GM18526 (cell line): ENCODE results near the gene ATG16L2.

Source experiments
- POLR2A ChIP-seq: IDR thresholded peaks from 3 replicates; pipeline ENCODE4 v1.6.1; 2011; ENCODE audit not compliant: insufficient read length; ENCODE audit errors: extremely low read depth

Gene ATG16L2

DNA sequence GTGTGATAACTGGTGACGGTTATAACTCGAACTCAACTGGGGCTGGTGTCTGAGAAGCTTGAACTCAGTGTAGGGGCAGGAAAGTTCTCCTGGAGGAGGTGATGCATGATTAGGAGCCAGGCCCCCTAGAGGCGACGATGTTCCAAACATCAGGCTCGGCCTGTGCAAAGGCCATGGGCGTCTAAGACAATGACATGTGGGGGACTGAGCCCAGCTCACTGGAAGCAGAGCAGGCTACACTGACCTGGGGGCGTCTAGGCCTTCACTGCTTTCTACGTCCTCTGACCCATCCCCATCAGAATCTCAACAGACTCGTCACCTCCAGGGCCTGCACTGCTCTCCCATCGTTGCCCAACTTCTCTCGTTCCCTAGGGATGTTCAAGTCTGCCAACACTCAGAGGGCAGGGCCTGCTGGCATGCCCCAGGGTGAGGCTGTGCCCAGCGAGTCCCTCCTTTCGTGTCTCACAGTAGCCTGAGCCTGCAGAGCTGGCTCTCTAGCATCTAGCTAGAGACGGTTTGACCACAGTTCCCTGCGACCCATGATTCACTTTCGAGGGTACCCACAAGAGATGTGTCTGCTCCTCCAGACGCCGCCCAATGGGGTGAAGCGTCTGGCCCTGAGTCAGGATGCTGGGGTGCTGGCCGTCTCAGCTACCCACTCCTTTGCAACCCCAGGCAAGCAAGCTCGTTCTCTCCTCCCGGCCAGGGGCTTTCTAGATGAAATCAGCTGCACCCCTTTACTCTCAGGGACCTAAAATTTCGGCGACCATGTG is 1.1 kb upstream of the ATG16L2 start:
- peak; percentile 40 for TF ChIP-seq POLR2A

DNA sequence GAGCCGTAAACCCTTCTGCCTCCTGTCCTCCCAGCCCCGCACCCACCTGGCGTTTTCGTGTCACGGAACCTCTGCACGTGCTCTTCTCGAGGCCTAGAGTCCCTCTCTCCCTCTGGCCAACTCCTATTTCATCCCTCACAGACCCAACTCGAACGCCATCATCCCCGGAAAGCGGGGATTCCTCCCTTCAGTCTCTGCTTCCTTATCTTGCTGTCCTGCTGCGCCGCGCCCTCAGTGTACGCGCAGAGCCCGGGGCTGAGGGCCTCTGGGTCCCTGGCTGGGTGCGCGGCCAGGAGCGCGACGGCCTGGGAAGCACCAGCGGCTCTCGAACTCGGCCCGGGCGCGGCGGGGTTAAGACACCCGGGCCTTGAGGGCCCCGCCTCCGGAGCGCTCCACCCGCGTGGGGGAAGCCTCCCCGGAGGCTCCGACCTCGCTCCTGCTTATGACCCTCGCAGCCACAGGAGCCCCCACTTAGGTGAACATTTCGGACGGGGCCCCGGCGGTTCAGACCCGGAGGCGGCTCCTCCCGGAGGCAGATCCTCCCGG is 398 bp upstream of the ATG16L2 start:
- peak; percentile 98 for TF ChIP-seq POLR2A

DNA sequence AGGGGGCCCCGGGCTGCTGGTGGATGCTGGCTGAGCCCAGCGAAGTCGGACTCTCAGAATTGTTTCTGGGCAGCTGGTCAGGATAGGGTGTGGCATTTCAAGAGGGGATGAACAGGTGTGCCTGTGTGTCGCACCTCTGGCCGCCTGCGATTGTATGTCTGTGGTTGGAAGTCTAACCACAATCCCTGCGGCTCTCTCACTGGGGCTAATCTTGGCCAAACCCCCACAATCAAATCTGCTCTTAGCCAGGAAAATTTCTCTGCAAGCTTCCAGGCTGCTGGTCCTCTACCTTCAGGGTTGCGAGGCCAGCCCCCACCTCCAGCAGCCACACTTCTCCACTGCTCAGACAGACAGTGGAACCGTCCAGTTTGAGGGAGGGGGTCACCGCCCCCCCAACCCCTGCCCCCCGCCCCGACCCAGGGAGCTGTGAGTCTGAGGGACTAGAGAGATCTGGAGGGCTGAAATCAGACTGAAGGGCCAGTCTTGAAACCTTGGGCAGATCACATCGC is 953 bp downstream of the ATG16L2 start:
- peak; percentile 11 for TF ChIP-seq POLR2A

DNA sequence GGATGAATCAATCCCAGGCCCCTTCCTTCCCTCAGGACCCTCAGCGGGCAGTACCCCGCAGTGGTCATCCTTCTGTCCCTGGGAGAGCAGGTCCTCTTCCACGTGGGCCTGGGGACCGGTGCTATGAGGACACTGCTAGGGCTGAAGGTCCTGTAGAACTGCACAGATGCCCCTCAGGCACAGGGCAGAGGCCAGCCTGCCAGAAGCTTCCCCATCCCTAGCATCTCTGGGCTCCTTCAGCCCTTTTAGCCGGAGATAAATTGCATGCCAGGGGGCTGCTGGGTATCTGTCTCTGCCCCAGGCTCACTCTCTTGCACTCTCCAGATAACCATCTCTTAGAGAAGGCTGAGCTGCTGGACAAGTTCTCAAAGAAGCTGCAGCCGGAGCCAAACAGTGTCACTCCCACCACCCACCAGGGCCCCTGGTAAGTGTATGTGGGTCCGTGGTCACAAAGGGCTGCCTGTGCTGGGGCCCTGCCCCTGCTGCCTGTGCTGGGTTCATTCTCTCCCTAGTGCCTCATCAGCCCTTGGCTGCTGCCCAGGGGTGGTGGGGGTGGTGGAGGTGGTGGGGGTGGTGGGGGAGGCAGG is 2.3 kb downstream of the ATG16L2 start:
- TF ChIP-seq POLR2A: no peak

DNA sequence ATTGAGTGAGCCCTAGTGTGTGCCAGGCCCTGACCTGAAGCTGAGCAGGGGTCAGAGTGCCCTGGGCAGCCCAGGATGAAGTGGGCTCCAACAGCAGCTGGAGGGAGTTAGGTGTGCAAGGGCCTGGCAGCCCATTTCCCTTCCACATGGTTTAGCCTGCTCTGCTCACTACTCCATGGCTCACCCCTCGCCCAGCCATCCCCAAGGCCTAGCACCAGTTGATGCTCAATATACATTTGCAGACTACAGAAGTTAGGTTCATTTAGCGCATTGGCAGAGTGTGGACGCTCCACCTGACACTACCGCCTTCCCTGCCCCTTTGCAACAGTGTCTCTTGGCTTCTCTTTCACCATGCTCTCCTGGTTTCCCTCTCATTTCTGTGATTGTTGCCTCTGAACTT is 3.8 kb downstream of the ATG16L2 start:
- TF ChIP-seq POLR2A: no peak

DNA sequence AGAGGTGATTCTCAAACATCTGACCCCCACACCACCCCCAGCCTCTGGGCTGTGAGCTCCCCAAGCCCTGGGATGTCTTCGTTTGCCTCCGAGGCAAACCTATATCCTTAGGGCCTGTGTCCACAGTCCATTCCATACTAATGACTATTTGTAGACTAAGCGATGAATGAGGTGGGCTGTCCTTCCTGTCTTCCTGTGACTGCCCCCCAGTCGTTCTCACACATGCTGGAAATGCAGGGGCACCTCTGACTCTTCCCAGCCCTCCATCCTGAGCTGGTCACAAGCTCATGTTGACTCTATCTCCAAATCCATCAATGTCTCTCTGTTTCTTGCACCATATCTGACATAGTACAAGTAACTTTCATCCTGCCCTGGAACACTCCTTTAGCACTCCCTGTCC is 4.8 kb downstream of the ATG16L2 start:
- no peak for TF ChIP-seq POLR2A

DNA sequence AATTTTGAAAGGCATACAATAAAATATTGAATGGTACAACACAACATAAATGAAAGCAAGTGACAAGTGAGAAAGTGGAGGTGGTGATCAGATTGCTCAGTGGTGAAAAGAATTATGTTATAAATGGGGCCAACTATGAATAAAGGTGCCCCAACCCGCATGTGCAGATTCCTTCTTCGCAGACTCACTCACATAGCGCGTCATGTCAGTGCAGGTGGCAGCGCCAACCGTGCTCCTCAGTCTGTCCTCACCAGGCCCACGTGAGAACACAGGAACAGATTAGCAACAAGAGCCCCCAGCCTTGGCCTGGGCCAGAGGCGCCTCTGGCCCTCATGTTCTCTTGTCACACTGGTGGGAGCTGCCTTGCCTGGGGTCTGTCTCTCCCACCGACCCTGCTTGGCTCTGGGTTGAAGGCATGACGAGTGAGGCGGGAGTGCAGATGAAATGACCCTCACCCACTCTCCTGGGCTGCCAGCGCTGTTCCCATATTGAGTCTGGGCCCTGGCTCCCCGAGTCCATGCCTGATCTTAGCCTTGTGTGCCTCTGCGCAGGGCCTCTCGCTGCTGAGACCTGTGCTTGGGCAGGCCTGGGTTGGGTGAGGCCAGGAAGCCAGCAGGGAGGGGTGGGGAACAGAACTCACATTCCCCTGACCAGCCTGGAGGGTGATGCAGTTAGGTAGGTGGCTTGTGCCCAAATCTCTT is 6.4 kb downstream of the ATG16L2 start:
- TF ChIP-seq POLR2A: no peak

DNA sequence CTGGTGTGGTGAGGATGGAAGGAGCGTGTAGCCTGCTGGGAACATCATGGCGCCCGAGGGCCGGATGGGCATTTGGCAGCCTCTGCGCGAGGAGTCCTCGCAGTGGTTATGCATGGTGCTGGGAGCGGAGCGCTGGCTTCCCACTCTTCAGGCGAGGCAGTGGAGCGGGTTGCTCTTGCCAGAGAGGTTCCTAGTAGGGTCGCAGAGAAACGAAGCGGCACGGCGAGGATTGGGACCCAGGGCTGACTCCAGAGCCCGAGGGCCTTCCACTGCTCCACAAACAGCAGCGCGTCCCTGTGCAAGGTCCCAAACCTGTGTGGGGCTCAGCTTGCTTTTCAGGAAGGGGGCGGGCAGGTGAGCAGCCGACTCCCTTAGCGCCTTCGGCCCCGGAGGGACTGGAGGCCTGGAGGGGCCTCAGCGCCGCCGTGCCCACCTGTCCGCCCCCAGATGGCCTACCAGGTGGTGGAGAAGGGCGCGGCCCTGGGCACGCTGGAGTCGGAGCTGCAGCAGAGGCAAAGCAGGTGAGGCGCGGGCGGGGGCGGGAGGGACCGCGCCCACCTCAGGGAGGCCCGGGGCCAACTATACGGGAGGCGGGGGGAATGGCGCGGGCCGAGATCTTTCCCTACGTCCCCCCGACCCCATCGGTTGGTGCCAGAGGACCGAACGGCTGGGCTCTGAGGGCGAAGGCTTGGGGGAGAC is 7.2 kb downstream of the ATG16L2 start:
- no peak for TF ChIP-seq POLR2A

DNA sequence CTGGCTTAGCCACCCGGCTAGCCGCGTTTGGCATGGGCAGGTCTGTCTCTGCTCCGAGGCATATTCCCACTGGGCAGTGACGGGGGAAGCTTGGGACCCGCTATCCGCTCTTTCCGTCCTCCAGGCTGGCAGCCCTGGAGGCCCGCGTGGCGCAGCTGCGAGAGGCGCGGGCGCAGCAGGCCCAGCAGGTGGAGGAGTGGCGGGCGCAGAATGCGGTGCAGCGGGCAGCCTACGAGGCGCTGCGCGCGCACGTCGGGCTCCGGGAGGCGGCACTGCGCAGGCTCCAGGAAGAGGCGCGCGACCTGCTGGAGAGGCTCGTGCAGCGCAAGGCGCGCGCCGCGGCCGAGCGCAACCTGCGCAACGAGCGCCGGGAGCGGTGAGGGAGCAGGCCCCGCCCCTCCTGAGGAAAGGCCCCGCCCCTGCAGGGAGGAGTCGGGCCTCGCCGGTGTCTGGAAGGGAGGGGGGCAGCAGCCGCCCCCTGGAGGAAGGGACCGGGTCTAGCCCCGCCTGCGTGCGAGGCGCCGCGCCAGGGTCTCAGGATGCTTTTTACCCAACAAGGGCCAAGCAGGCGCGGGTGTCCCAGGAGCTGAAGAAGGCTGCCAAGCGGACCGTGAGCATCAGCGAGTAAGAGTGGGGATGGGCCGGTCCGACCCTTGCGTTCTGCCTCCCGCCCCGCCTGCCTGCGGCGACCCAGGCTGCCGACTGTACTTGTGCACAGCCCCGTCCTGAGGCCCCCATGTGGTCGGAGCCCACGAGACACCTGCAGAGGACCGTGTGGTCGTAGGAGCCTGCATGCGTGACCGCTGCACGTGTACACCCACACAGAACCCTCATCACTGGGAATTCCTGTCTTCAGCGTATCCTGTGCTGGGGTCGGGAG is 7.9 kb downstream of the ATG16L2 start:
- TF ChIP-seq POLR2A: peak; percentile 36

DNA sequence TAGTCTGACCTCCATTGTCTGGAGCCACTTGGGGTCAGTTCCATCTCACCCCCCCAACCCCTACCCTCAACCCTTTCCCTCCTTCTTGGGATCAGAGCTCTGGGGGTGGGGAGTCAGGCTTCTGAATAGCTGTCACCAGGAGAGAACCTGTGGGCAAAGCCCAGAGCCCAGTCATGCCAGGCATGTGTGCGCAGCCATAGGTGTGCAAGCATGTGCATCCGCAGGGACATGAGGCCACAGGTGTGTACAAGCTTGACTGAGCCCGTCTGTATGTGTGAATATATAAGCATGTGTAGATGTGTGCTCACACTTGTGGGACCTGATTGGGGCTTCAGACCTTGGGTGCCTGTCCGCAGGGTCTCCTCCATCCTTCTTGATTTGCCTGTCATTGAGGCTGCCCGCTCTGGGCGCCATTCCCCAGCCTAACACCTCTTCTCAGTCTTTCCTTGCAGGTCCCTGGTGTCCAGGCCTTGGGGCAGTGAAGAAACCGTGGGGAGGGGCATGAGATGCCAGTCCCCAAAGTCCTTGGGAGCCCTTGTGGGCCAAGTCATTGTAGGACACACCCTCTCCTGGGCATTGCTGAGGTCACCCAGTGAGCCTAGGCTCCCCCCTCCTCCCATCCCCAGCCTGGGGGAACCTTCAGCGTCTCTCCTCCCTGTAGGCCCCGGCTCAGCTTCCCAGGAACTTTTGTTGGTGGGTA is 9.0 kb downstream of the ATG16L2 start:
- TF ChIP-seq POLR2A: no peak

DNA sequence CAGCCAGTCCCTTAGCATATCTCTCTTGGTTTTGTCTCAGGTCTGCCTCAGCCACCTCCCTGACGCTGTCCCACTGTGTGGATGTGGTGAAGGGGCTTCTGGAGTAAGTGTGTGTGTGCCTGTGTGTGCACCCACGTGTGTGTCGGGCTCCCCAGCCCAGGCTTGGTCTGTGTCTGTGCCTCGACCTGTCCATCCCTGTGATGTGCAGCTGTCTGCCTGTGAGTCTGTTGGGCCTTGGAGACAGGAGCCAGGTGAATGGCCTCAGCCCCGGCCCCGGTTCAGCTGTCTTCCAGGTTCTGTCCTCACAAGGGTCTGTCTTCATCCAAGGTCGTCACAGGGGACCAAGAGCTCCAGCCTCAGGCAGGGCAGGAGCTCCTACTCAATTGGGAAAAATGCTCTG is 9.8 kb downstream of the ATG16L2 start:
- TF ChIP-seq POLR2A: no peak

DNA sequence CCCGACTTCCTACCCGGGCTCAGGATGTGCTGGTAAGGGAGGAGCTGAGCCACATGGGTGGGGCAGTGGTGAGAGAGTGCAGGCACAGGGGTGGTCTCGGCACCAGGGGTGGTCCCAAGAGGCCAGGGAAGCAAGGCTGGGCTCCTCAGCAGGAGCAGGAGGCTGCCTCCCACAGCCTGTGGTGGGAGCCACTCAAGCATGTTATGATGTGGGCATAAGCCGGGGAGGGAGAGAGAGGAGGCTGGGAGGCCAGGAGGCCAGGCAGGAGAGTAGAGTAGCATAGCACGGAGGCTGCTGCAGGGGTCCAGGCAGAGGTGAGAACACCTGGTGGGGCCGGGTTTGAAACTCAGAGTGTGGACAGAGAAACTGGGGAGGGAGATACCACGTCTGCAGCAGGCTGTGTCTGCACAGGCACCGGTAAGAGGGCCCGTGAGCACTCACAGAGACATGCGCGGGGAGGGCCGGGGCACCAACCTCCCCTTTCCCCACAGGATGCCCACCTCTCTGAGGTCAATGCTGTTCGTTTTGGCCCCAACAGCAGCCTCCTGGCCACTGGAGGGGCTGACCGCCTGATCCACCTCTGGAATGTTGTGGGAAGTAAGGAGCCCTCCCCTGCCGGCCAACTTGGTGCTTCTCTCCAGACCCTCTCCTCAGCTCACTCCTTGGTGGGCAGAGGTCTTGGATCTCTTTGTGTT is 10.7 kb downstream of the ATG16L2 start:
- no peak for TF ChIP-seq POLR2A

DNA sequence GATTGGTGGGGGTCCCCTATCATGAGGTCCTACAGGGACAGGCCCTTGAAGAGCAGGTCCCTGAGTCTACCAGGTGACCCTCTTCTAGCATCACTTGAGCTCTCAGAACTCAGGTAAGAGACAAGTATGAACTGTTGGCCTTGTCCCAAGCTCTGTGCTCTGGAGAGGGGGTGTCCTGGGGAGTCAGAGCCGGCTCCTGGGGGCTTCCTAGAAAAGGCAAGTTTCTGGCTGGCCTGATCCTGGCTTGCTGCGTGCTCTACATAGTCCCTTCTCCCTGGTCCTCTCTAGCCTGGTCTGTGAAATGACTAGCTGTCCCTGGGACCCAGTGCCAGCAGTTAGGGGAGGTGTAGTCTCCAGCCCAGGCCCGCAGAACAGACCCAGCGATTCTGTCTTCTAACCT is 11.4 kb downstream of the ATG16L2 start:
- TF ChIP-seq POLR2A: no peak
